Measurements from ENCODE around the gene NTHL1.

The NTHL1 gene

GRCh38 chr16:2083876-2084780, 36.5 kb upstream of the NTHL1 start:
- no peak for DNase-seq (ENCODE audit: low read depth)

DNA sequence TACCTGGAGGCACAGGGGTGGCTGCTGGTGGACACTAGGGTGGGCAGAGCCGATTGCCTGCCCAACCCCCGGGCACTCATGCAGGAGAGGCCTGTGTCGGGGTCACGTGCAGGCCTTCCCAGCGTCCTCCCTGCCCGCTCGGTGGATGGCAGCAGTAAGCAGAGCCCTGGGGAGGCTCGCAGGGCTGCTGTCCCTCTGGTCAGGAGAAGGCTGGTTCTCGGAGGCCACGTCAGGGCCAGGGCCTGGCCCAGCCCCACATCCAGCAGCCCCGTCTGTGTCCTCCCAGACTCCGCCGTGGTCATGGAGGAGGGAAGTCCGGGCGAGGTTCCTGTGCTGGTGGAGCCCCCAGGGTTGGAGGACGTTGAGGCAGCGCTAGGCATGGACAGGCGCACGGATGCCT, 35.8 kb upstream of the NTHL1 start:
- DNase-seq (ENCODE audit: low read depth): no peak

- no peak for DNase-seq (ENCODE audit: low read depth)
These were observed 35.3 kb upstream of the NTHL1 start for GRCh38 chr16:2082983-2083364.

GRCh38 chr16:2082171-2082982, 34.7 kb upstream of the NTHL1 start:
- DNase-seq (ENCODE audit: low read depth): no peak

DNA sequence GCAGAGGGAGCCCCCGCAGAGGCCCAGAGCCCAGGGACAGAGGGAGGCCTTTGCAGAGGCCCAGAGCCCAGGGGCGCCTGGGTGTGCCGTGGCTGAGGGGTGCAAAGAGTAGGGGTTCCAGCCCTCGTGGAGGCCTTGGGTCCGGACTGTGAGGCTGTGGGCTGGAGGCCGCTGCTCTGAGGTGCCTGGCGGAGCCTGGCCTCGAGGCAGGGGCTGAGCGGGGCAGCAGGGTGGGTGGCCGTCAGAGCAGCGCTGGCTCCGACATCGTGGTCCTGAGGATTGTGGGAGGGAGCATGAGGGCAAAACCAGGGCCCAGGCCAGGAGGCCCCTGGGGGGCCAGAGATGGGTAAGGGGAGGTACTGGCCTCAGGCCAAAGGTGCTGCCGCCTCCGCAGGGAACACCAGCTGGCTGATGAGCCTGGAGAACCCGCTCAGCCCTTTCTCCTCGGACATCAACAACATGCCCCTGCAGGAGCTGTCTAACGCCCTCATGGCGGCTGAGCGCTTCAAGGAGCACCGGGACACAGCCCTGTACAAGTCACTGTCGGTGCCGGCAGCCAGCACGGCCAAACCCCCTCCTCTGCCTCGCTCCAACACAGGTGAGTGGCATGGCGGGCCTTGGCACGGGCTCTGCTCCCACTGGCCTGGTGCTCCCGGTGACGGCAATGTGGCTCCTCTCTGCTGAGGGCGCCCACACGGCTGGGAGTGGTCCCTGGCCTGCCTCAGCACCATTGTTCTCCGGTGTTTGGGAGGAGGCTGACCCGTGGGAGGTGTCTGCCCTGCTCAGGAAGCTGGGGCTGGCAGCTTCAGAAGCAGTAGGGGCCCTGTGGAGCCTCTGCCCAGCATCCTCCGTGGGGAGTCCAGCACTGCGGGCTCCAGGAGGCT, 33.8 kb upstream of the NTHL1 start:
- no peak for DNase-seq (ENCODE audit: low read depth)

- no peak for DNase-seq (ENCODE audit: low read depth)
These were observed 32.4 kb upstream of the NTHL1 start for GRCh38 chr16:2079991-2080390.

DNA sequence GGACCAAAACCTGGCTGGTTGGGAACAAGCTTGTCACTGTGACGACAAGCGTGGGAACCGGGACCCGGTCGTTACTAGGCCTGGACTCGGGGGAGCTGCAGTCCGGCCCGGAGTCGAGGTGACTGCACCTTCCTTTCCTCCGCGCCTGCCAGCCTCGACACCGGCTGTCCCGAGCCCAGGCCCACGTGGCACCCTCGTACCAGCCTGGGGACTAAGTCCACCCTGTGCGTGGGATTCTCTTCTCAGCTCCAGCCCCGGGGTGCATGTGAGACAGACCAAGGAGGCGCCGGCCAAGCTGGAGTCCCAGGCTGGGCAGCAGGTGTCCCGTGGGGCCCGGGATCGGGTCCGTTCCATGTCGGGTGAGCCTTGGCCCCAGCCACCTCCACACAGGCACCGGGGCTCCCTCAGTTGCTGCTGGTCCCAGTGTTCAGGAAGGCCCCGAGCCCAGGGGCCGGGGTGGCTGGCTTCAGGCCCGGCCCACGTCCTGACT, 31.7 kb upstream of the NTHL1 start:
- no peak for DNase-seq (ENCODE audit: low read depth)

- DNase-seq (ENCODE audit: low read depth): no peak
These were observed 31.1 kb upstream of the NTHL1 start for GRCh38 chr16:2078691-2079090.

DNA sequence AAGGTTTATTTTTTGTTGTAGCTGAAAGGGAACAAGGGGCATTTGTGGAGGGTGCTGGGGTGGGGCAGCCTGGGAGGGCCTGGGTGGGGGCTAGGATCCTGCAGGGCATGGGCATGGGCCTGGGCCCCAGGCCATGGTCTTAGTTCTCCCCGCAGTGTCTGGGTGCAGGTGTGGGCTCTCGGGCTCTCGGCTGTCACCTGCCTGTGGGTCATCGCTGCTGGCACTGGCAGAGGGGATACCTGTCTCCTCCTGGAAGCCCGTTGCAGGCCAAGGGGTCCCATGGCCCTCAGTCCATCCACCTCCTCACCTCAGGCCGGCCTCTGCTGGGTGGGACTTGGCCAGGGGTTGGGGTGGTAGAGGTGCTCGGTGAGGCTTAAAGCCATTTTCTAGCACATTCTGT, 30.5 kb upstream of the NTHL1 start:
- DNase-seq (ENCODE audit: low read depth): no peak

DNA sequence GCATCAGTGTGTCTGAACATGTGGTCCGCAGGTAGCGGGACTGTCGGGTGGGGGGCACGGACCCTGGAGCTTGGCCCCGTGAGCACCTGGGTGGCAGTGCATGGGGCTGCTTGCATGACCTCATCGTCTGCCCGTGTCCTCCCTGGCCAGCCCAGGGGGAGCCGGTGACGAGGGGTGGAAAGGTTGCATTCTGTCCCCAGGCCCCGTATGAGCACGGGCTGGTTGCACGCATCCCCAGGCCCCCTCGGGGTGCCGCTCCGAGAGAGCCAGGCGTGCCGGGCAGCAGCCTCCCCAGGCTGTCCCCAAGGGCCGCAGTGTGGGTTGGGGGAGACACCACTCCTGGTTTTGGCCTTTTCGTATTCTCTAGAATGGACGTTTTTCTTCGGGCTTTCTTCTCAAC, 30.1 kb upstream of the NTHL1 start:
- no peak for DNase-seq (ENCODE audit: low read depth)

GRCh38 chr16:2077016-2077415, 29.4 kb upstream of the NTHL1 start:
- no peak for DNase-seq (ENCODE audit: low read depth)

- no peak for DNase-seq (ENCODE audit: low read depth)
These were observed 28.6 kb upstream of the NTHL1 start for GRCh38 chr16:2076072-2076865.

DNA sequence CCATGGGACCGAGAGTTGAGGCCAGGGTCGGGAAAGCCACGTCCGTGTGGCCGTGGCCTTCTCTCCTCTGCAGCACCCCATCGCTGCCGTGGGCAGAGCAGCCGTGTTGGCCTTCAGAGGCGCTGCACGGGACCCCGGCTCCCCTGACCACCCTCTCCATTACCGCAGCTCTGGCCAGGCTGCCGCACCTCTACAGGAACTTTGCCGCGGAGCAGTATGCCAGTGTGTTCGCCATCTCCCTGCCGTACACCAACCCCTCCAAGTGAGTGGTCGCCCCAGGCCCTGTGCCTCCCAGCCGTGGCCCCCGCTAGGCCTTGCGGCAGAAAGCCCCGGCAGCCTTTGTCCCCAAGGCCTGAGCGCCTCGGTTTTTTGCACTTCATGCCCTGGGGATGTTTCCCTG, 28.0 kb upstream of the NTHL1 start:
- no peak for DNase-seq (ENCODE audit: low read depth)

- no peak for DNase-seq (ENCODE audit: low read depth)
These were observed 26.4 kb upstream of the NTHL1 start for GRCh38 chr16:2074071-2074470.

GRCh38 chr16:2072926-2073325, 25.3 kb upstream of the NTHL1 start:
- DNase-seq (ENCODE audit: low read depth): no peak

DNA sequence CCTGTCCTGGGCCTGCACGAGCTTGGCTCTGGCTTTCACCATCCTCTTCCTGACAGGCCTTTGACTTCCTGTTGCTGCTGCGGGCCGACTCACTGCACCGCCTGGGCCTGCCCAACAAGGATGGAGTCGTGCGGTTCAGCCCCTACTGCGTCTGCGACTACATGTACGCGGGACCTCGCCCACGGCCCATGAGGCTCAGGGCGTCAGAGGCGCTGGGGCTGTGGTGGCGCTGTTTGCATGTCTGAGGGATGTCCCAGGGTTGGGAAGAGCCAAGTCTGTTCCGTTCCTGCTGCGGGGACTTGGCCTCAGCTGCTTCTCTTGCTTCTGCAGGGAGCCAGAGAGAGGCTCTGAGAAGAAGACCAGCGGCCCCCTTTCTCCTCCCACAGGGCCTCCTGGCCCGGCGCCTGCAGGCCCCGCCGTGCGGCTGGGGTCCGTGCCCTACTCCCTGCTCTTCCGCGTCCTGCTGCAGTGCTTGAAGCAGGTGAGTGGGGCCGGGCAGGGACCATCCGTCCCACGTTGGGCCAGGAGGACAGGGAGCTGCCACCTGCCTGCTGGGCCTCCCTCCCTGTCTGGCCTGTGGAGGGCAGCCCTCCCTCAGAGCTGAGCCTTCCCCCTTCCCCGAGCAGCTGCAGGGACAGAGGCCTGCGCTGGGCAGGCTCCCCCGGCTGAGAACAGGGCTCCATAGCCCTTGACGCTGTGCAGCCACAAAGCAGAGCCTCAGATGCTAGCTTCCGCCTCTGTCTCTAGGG, 24.0 kb upstream of the NTHL1 start:
- no peak for DNase-seq (ENCODE audit: low read depth)

DNA sequence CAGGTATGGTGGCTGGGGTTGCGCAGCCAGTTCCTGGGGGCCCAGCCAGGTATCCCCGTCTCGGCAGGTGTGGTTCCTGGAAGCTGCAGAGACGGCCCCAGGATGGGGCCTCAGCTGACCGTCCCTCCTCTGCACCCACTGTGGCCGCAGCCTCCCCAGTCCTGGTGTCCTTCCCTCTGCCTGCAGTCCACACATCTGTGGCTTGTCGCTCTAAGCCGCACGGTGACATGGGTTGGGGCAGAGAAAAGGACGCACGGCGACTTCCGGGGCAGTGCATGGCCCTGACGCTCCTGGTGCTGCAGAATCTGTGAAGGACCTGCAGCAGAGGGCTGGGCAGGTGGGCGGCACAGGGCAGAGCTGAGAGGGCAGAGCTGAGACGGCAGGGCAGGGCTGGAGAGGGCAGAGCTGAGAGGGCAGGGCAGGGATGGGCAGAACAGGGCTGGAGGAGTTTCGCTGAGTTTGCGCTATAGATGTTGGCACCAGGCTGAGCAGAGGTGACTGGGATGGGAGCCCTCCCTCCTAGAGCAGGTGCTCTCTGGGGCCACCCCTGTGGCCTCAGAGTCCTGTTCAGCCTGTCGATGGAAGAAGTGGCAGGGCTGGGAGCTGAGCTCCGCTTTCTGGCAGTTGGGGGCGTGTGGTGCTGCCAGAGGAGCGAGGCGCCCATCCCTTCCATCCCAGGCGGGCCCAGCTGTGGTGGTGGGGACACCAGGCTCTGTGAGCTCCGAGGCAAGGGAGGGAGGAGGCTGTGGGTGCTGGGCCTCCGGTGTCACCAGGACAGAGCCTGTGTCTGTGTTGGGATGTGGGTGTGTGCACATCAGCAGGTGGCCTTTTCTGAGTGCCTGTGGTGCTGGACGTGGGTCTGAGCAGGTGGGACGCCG, 23.2 kb upstream of the NTHL1 start:
- no peak for DNase-seq (ENCODE audit: low read depth)

DNA sequence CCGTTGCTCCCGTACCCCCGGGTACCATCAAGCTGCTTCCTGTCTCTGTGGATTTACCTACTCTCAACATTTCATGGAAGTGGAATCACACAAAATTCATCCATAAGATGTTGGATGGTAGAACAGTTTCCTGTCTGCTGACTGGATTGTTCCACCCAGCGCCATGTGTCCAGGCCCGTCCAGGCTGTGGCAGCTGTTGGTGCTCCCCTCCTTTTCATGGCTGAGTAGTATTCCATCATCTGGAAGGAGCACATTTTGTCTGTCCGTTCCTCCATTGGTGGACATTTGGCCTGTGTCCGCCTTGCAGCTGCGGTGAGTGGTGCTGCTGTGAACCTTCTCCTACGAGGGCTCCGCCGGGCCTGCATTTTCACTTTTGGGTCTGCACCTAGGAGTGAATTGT, 18.5 kb upstream of the NTHL1 start:
- no peak for DNase-seq (ENCODE audit: low read depth)

DNA sequence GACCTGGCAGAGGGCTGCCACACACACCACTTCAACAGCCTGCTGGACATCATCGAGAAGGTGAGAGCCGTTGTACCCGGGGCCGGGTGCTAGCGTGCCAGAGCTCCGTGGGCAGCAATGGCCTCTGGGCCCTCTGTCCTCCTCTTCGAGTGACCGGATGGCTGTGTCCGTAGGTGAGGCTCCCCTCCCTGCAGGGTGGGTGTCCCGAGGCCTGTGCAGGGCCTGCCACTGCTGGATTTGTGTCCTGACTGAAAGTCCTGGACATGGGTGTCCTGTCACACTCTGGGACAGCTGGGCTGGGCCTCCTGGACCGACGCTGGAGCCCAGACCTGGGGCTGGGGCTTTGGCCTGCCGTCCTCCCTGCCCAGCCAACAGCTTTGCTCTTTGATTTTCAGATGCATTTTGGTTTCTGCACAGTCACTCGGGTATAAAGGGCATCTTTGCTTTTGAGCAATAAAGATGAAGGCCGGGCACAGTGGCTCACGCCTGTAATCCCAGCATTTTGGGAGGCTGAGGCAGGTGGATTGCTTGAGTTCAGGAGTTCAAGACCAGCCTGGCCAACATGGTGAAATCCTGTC, 16.8 kb upstream of the NTHL1 start:
- DNase-seq (ENCODE audit: low read depth): no peak
